HEK293 (cell line): ENCODE data around the gene MED16.

Source experiments
- BCL11A ChIP-seq: fragments of 450-650 bp; formaldehyde crosslinking; IDR thresholded peaks from 2 replicates; pipeline ENCODE4 v1.5.1; 2016; ENCODE audit warnings: low read depth, missing biosample characterization, missing genetic modification characterization
- BCL6B ChIP-seq: fragments of 450-650 bp; formaldehyde crosslinking; IDR thresholded peaks from 2 replicates; pipeline ENCODE4 v1.5.1; 2017; ENCODE audit warnings: missing biosample characterization, missing genetic modification characterization
- REST ChIP-seq: fragments of 450-650 bp; formaldehyde crosslinking; IDR thresholded peaks from 2 replicates; pipeline ENCODE4 v1.5.1; 2016; ENCODE audit warnings: missing biosample characterization, missing genetic modification characterization
- ZBTB26 ChIP-seq: fragments of 450-650 bp; formaldehyde crosslinking; optimal IDR thresholded peaks from 2 replicates; pipeline ENCODE3; 2016; ENCODE audit warnings: missing biosample characterization, mild to moderate bottlenecking, missing genetic modification characterization
- ZNF138 ChIP-seq: fragments of 450-650 bp; formaldehyde crosslinking; IDR thresholded peaks from 2 replicates; pipeline ENCODE4 v1.5.1; 2016; ENCODE audit warnings: missing biosample characterization, missing genetic modification characterization, borderline replicate concordance
- ZNF146 ChIP-seq: fragments of 450-650 bp; formaldehyde crosslinking; IDR thresholded peaks from 2 replicates; pipeline ENCODE4 v1.5.1; 2016; ENCODE audit warnings: missing biosample characterization, missing genetic modification characterization
- ZNF175 ChIP-seq: fragments of 450-650 bp; formaldehyde crosslinking; IDR thresholded peaks from 2 replicates; pipeline ENCODE4 v1.5.1; 2016; ENCODE audit warnings: missing biosample characterization, missing genetic modification characterization
- ZNF274 ChIP-seq, 2 experiments: fragments of 200-500 bp in 1 of 2; fragments of 450-650 bp in 1 of 2; sonication (Bioruptor generic) in 1 of 2; formaldehyde crosslinking in 1 of 2; IDR thresholded peaks; 2 replicates each; pipeline versions ENCODE4 v1.5.1 to v1.6.1; 2014 to 2016; ENCODE audit warnings: borderline replicate concordance in 1 of 2, inconsistent platforms in 1 of 2, low read length in 1 of 2, missing biosample characterization in 1 of 2, missing genetic modification characterization in 1 of 2
- ZNF37A ChIP-seq: fragments of 450-650 bp; IDR thresholded peaks from 2 replicates; pipeline ENCODE4 v1.5.1; 2018; ENCODE audit warnings: missing biosample characterization, missing genetic modification characterization
- ZNF530 ChIP-seq: fragments of 450-650 bp; formaldehyde crosslinking; IDR thresholded peaks from 2 replicates; pipeline ENCODE4 v1.5.1; 2016; ENCODE audit warnings: low read depth, missing biosample characterization, missing genetic modification characterization
- ZNF580 ChIP-seq: fragments of 450-650 bp; formaldehyde crosslinking; IDR thresholded peaks from 2 replicates; pipeline ENCODE4 v1.5.1; 2016; ENCODE audit warnings: missing biosample characterization, missing genetic modification characterization
- ZNF76 ChIP-seq: fragments of 450-650 bp; formaldehyde crosslinking; IDR thresholded peaks from 2 replicates; pipeline ENCODE4; 2016; ENCODE audit warnings: low read depth, missing biosample characterization, missing genetic modification characterization, borderline replicate concordance
- TF ChIP-seq, protein P1 (sequence below): fragments of 450-650 bp; formaldehyde crosslinking; IDR thresholded peaks from 2 replicates; pipeline ENCODE4 v1.5.1; 2016; ENCODE audit warnings: missing biosample characterization, missing genetic modification characterization
- TF ChIP-seq, protein P2 (sequence below): fragments of 450-650 bp; formaldehyde crosslinking; IDR thresholded peaks from 2 replicates; pipeline ENCODE4 v1.5.1; 2016; ENCODE audit warnings: missing biosample characterization, missing genetic modification characterization, low read depth

- TF ChIP-seq ZNF580 (tag by site-specific recombination) (no peak), REST (tag by site-specific recombination) (no peak), ZNF530 (tag by site-specific recombination) (no peak), BCL6B (tag by site-specific recombination) (no peak), ZBTB26 (tag by site-specific recombination) (no peak), ZNF37A (tag by site-specific recombination) (no peak), ZNF274 (IDR thresholded peaks at IDR 0.05; ENCODE audit: low read length) (no peak), ZNF274 (tag by site-specific recombination; IDR thresholded peaks at IDR 0.05; ENCODE audit: borderline replicate concordance) (no peak), BCL11A (no peak), ZNF146 (no peak), ZNF138 (tag by site-specific recombination) (no peak), ZNF76 (tag by site-specific recombination) (no peak), ZNF175 (no peak)
- TF ChIP-seq, protein P1, sequence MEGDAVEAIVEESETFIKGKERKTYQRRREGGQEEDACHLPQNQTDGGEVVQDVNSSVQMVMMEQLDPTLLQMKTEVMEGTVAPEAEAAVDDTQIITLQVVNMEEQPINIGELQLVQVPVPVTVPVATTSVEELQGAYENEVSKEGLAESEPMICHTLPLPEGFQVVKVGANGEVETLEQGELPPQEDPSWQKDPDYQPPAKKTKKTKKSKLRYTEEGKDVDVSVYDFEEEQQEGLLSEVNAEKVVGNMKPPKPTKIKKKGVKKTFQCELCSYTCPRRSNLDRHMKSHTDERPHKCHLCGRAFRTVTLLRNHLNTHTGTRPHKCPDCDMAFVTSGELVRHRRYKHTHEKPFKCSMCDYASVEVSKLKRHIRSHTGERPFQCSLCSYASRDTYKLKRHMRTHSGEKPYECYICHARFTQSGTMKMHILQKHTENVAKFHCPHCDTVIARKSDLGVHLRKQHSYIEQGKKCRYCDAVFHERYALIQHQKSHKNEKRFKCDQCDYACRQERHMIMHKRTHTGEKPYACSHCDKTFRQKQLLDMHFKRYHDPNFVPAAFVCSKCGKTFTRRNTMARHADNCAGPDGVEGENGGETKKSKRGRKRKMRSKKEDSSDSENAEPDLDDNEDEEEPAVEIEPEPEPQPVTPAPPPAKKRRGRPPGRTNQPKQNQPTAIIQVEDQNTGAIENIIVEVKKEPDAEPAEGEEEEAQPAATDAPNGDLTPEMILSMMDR (tag by site-specific recombination), result no peak
- TF ChIP-seq, protein P2, sequence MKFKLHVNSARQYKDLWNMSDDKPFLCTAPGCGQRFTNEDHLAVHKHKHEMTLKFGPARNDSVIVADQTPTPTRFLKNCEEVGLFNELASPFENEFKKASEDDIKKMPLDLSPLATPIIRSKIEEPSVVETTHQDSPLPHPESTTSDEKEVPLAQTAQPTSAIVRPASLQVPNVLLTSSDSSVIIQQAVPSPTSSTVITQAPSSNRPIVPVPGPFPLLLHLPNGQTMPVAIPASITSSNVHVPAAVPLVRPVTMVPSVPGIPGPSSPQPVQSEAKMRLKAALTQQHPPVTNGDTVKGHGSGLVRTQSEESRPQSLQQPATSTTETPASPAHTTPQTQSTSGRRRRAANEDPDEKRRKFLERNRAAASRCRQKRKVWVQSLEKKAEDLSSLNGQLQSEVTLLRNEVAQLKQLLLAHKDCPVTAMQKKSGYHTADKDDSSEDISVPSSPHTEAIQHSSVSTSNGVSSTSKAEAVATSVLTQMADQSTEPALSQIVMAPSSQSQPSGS, result no peak
Measured at GRCh38 chr19:900043-900301, 7.0 kb upstream of the MED16 start.
